KG1 (cell line): ENCODE results near the gene PINLYP.

Source experiments
- DNase-seq: peaks from one replicate; lab custom pipeline; 2025; lab: John Stamatoyannopoulos, UW

PINLYP gene

GRCh38 chr19:43548706-43549105 lies 26.9 kb upstream of the PINLYP start:
- no peak for DNase-seq

- no peak for DNase-seq
Observed at GRCh38 chr19:43551399-43552197, 24.0 kb upstream of the PINLYP start.

- no peak for DNase-seq
Observed at GRCh38 chr19:43552198-43552450, 23.5 kb upstream of the PINLYP start.

DNA sequence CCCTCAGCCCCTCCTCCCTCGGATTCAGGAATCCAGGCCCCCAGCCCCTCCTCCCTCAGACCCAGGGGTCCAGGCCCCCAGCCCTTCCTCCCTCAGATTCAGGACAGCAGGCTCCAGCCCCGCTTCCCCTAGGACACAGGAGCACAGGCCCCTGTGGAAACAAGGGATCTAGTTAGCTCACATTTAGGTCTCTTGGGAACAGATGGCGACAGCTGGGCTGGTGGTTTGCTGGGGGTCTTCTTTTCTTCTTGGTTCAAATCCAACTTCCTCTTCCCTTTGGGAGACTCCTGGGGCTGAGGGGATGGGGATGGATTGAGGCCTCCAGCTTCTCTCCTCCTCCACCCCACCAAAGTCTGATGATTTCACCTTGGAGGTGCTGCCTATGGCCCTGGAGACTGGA lies 23.0 kb upstream of the PINLYP start:
- DNase-seq: no peak

DNA sequence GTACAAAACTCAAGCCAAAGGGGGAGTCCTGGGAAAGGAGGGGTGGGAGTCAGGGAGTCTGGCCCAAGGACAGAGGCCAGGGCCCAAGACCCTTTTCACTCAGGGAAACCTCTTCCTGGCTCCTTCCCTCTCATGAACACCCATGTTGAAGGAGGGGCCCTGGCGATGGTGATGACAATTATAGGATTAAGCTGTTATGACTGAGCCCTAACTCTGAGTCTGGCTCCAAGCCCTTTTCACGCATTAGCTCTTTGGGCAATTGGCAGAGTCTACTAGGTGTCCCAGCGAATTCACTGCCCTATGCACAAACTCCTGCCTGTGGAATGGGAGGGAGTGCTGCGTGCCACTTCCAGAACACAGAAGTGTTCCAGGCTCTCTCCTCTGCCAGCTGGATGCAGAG lies 21.9 kb upstream of the PINLYP start:
- DNase-seq: no peak

- DNase-seq: no peak
Observed at GRCh38 chr19:43554317-43554895, 21.2 kb upstream of the PINLYP start.

- DNase-seq: peak; percentile 39
Observed at GRCh38 chr19:43555185-43555770, 20.3 kb upstream of the PINLYP start.

- no peak for DNase-seq
Observed at GRCh38 chr19:43560687-43561086, 14.9 kb upstream of the PINLYP start.

DNA sequence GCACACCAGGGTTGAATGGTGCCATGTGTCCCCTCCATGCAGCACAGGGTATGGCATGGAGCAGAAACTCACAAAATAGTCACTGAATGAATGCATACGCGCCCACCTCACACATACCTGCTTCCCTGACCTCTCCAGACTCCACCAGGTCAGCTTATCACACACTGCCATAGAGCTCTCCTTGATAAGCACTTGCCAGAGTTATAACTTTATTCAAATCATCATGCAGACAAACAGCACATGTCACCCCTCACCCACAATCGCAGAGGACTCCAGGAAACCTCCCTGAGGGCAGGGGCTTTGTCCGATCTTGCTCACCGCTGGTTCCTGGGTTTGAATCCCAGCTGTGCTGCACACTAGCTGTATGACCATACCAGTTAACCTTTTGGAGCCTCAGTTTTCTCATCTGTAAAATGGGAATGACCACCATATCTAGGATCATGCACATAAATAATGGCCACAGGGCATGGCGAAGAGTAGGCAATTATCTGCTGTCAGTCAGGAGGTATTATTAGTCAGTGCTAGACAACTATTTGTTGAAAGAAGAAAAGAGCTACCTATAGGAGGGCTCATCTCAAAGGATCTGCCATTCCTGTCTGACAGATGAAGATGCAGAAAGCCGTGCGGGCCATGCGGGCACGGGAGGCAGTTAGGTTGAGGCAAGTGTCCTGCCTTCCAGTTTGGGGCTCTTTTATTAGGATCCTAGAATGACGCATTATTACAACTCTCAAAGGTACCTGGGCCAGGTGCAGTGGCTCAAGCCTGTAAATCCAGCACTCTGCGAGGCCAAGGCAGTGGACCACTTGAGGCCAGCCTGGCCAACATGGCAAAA lies 14.2 kb upstream of the PINLYP start:
- no peak for DNase-seq

DNA sequence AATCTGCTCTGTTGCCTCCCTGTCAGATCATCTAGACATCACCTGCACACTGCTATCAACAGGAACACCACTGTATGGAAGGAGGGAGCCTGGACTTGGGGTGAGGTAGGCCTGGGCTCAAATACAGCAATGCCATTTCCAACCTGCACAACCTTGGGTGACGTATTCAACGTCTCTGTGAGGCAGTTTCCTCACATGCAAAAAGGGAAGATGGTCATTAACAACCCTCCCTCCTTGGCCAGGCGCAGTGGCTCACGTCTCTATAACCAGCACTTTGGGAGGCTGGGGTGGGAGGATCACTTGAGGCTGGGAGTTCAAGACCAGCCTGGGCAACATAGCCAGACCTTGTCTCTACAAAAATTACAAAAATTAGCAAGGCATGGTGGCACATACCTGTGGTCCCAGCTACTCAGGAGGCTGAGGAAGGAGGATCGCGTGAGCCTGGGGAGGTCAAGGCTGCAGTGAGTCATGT lies 13.3 kb upstream of the PINLYP start:
- no peak for DNase-seq

- DNase-seq: peak; percentile 89
Observed at GRCh38 chr19:43562698-43563241, 12.8 kb upstream of the PINLYP start.

DNA sequence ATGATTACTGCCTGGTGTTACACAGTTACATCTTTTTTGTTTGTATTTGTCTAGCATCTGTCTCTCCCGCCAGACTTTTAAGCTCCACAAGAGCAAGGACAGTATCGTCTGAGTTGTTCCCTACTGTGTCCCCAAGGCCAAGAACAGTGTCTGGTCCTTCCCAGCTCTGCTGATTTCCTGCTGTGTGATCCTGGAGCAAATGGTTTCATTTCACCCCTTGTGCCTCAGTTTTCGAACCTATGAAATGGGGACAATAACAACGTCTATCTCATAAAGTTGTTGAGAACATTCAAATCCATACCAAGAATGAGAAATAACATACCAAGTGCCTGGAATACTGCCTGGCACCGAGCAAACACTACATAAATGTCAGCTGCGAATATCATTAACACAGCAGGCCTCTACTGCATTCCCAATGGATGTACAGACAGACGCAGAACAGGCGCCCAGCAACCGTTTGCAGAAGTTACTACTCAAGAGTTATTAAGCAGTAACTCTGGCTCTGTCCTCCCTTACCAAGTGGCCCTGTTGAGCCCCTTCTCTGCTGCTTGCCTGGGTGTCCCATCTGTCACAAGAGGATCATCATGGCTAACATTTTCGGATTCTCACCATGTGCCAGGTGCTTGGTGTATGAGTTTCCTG lies 11.7 kb upstream of the PINLYP start:
- DNase-seq: no peak

- no peak for DNase-seq
Observed at GRCh38 chr19:43564800-43565199, 10.8 kb upstream of the PINLYP start.

GRCh38 chr19:43569657-43570056 lies 5.9 kb upstream of the PINLYP start:
- DNase-seq: no peak

DNA sequence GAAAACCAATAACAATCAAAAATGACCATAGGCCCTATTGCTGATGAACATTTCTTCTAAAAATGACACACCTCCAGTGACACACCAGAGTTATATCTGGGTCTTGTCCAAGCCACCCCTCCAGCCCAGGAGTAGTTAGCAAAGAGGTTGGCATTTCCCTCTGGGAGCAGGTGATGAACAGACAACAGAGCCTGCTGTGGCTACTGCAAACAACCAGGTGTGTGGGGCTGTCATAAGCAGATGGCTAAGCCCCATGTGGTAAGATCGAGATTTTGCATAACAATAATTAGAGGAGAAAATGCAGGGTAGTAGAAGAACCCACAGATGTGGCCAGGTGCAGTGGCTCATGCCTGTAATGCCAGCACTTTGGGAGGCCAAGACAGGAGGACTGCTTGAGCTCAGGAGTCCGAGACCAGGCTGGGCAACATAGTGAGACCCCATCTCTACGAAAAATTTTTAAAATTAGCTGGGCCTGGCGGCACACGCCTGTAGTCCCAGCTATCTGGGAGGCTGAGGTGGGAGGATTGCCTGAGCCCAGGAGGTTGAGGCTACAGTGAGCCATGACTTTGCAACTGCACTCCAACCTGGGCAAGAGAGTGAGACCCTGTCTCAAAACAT lies 5.3 kb upstream of the PINLYP start:
- no peak for DNase-seq

DNA sequence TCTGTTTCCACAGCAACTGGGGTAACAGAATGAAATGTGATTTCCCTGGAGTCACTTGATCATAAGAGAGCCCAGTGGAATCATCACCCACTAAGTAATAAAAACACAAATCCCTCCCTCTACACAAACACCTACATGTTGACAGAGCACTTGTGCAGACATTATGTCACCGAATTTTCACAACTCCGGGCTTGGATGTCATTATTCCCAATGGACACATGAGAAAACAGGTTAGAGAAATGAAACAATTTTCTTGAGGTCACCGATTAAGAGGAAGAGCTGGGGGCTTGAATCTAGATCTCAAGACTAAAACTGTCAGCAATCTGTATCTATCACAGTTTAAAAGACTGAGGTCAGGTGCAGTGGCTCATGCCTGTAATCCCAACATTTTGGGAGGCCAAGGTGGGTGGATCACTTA lies 3.4 kb upstream of the PINLYP start:
- no peak for DNase-seq

DNA sequence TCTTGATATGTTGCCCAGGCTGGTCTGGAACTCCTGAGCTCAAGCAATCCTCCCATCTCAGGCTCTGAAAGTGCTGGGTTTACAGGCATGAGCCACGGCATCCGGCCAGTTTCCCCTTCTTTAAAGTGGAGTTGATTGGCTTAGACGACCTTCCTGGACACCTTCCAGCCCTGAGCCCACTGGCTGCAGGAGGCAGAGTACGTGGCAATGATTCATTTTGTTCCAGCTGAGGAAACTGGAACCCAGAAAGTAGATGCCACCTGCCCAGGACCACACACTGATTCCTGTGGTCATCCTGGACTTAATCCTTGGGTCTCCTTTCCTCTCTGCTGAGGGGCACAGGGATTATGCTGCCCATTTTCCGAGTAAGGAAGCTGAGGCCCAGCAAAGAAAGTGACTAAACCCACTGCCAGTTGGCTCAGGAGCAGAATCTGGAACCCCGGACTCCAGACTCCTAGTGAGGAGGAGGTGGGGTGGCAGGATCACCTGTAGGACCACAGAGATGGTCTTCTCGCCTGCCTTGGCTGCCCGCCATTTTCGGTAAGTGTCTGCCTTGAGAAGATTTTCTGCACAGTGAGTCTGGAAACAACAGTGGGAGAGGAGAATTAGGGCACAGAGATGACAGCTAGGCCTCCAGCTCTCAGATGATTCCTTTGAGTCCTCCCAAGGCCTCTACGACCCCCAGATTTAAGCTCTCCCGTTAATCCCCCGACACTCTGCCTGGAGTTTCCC lies 1.0 kb upstream of the PINLYP start:
- DNase-seq: no peak

DNA sequence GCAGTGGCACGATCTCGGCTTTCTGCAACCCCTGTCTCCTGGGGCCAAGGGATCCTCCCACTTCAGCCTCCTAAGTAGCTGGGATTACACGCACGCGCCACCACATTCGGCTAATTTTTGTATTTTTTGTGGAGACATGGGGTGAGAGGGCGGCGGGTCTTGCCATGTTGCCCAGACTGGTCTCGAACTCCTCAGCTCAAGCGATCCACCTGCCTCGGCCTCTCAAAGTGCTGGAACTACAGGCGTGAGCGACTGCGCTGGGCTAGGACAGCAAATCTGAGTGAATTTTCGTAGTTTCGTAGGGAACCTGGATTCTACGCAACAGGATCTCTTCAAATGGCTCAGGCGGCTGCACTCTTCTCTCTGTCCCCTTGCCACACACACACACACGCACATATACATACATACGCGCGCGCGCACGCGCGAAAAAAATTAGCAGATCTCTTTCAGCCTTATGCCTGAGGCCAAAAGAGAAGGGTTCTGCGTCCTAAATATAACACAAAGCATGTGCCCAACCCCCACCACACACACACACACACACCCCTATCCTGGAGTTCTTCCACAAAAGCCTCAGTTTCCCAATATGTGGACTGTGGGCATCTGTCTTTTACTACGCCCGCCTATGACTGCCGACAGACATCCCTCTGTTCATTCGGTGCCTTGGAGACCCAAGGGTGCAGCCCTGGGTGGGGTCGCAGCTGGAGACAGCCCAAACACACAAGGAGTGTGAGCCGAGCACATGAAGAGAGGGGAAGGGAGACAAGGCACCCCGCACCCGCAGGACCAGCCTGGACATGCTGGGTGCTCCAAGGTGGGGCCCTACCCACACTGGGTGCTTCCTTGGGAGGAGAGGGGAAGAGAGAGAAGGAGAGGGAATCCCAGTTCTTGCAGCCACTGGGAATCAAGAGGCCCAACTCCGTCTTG lies 616 bp downstream of the PINLYP start:
- no peak for DNase-seq

DNA sequence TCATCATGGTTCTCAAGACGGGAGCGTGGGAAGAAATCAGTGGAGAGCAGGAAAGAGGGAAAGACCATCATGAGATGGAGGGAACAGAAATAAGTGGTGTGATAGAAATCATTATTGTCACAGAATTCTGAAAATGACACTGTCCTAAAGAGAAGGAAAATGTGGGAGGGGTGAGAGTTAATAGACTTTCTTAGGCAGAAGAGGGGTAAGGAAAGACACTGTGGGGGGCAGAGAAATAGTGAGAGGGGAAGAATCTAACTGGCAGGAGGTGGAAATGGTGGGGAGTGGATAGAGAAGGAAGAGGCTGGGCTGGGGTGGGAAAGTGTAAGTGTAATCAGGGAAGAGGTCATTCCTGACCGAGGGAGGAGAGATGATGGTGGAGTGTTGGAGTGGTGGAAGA lies 3.2 kb downstream of the PINLYP start:
- no peak for DNase-seq

- no peak for DNase-seq
Observed at GRCh38 chr19:43581467-43581866, 5.9 kb downstream of the PINLYP start.
